BJ (cell line): ENCODE measurements around the gene ATP13A3. TPM values are rescaled to one million over a fixed set of nuclear protein-coding genes. Genes with fewer than 3 reads are reported as not detected.
A peak's percentile ranks its signal among the peaks of the same experiment; 100 is the strongest.

Source experiments
- CTCF ChIA-PET: fragments of 350-600 bp; formaldehyde crosslinking; extraction: SDS; loops from one replicate; lab custom pipeline; 2021; ENCODE audit warnings: antibody characterized with exemption, inconsistent platforms; lab: Yijun Ruan, JAX
- POLR2A ChIA-PET: fragments of 300-600 bp; sonication (Branson Sonifier 250); formaldehyde crosslinking; extraction: SDS; loops from one replicate; lab custom pipeline; 2021; ENCODE audit warnings: antibody characterized with exemption; lab: Charles Lee
- DNase-seq: peaks from one replicate; pipeline ENCODE4 v3.0.0-alpha.2; 2011; ENCODE audit warnings: low read depth
- H3K27me3 ChIP-seq: 2 replicates; pipeline ENCODE4 v1.6.0; 2011; ENCODE audit warnings: low read length; ENCODE audit not compliant: control insufficient read depth, insufficient read depth
- H3K36me3 ChIP-seq: 2 replicates; pipeline ENCODE4 v1.5.1; 2011; ENCODE audit warnings: low read length; ENCODE audit not compliant: control insufficient read depth, insufficient read depth
- H3K4me3 ChIP-seq: 2 replicates; pipeline ENCODE4 v1.5.1; 2011; ENCODE audit warnings: low read depth, mild to moderate bottlenecking, control low read depth, low read length
- CTCF ChIP-seq: IDR thresholded peaks from 2 replicates; pipeline ENCODE4 v1.5.1; 2011; ENCODE audit warnings: low read depth, mild to moderate bottlenecking, control low read depth, inconsistent platforms, low read length, moderate library complexity; ENCODE audit not compliant: insufficient read depth
- polyA plus RNA-seq: library from polyadenylated mRNA; depleted of rRNA; stranded (reverse); fragments of >200 nt; gene quantifications from 2 replicates; pipeline ENCODE4 v1.2.3, GENCODE V29; 2011

ATP13A3 gene
- polyA plus RNA-seq, 1 experiment: 47.1 TPM

- H3K36me3 ChIP-seq: peaks cover 5% of the 10 kb centered on the region
- H3K27me3 ChIP-seq: no peaks in the 10 kb centered on the region
- ChIA-PET POLR2A (no interaction called here), CTCF (interaction anchor here (1.4 kb wide), 1 partner anchor 25 kb away, joined by 6 read pairs; no protein-coding TSS in a partner anchor)
- no peak for DNase-seq
- H3K4me3 ChIP-seq: no peak overlapping the region
- TF ChIP-seq CTCF: no peak
Observed at GRCh38 chr3:194446172-194446571, 40.6 kb downstream of the ATP13A3 start.

- peak; percentile 9 for DNase-seq
- TF ChIP-seq CTCF: no peak
- no peak overlapping the region for H3K4me3 ChIP-seq
- POLR2A ChIA-PET: no interaction called here
- H3K27me3 ChIP-seq: no peaks in the 10 kb centered on the region
- CTCF ChIA-PET: interaction anchor here (0.6 to 1.1 kb wide), 3 partner anchors 24 to 169 kb away, joined by 3 to 5 read pairs (median 4); no protein-coding TSS in a partner anchor
- H3K36me3 ChIP-seq: no peaks in the 10 kb centered on the region; the same call in 1 of the 2 replicates
Observed at GRCh38 chr3:194443901-194444300, 42.9 kb downstream of the ATP13A3 start.

- DNase-seq: no peak
- no peak for TF ChIP-seq CTCF
- ChIA-PET CTCF (interaction anchor here (0.7 to 1.7 kb wide), 5 partner anchors 9 to 188 kb away, joined by 3 to 5 read pairs (median 4); no protein-coding TSS in a partner anchor), POLR2A (interaction anchor here (0.6 kb wide), 1 partner anchor 83 kb away, joined by 8 read pairs; no protein-coding TSS in a partner anchor)
- no peak overlapping the region for H3K4me3 ChIP-seq
- H3K36me3 ChIP-seq: peaks cover 4% of the 10 kb centered on the region; the same call in 1 of the 2 replicates
- no peaks in the 10 kb centered on the region for H3K27me3 ChIP-seq
Observed at GRCh38 chr3:194440756-194441155, 46.0 kb downstream of the ATP13A3 start.

- Histone ChIP-seq H3K27me3 (no peaks in the 10 kb centered on the region), H3K36me3 (peaks cover 5% of the 10 kb centered on the region; the same call in 1 of the 2 replicates), H3K4me3 (no peak overlapping the region)
- TF ChIP-seq CTCF: no peak
- CTCF ChIA-PET: interaction anchor here (0.9 to 1.7 kb wide), 4 partner anchors 9 to 154 kb away, joined by 3 to 5 read pairs (median 3); no protein-coding TSS in a partner anchor
- POLR2A ChIA-PET: no interaction called here
- DNase-seq: no peak
Observed at GRCh38 chr3:194439881-194440550, 46.8 kb downstream of the ATP13A3 start.

- H3K27me3 ChIP-seq: no peaks in the 10 kb centered on the region
- no peak overlapping the region for H3K4me3 ChIP-seq
- POLR2A ChIA-PET: no interaction called here
- no peak for TF ChIP-seq CTCF
- no peak for DNase-seq
- CTCF ChIA-PET: no interaction called here
- peaks cover 12% of the 10 kb centered on the region for H3K36me3 ChIP-seq
Observed at GRCh38 chr3:194434503-194434902, 52.3 kb downstream of the ATP13A3 start.
